Chondrocyte (in vitro differentiated cells): Measurements from ENCODE around the gene KMT2B. TPM values are rescaled to one million over a fixed set of nuclear protein-coding genes. Genes with fewer than 3 reads are reported as not detected.
A peak's percentile ranks its signal among the peaks of the same experiment; 100 is the strongest.

Experiments used
- DNase-seq: peaks from one replicate; pipeline ENCODE4 v3.0.0; 2021; ENCODE audit warnings: mixed read lengths, low spot score
- H3K27ac Mint-ChIP-seq: one replicate; pipeline ENCODE4 v1.8.0; 2021; ENCODE audit warnings: mild to moderate bottlenecking, moderate library complexity, mixed read lengths; ENCODE audit not compliant: unreplicated experiment
- H3K27me3 Mint-ChIP-seq: 2 replicates; pipeline ENCODE4 v1.8.0; 2021; ENCODE audit warnings: low read depth, mixed read lengths
- H3K36me3 Mint-ChIP-seq: 2 replicates; pipeline ENCODE4 v1.8.0; 2021; ENCODE audit warnings: low read depth, mixed read lengths
- H3K4me1 Mint-ChIP-seq: 2 replicates; pipeline ENCODE4 v1.8.0; 2021; ENCODE audit warnings: low read depth, mild to moderate bottlenecking, mixed read lengths
- H3K4me3 Mint-ChIP-seq: one replicate; pipeline ENCODE4 v1.8.0; 2021; ENCODE audit warnings: mild to moderate bottlenecking, moderate library complexity, mixed read lengths; ENCODE audit not compliant: unreplicated experiment
- H3K9me3 Mint-ChIP-seq: 2 replicates; pipeline ENCODE4 v1.8.0; 2021; ENCODE audit warnings: low read depth, mixed read lengths
- total RNA-seq: library from RNA; stranded (reverse); gene quantifications from 3 replicates; pipeline ENCODE4 v1.2.1, GENCODE V29; 2021
- TF ChIP-seq, protein P1 (sequence below): fragments of 200-600 bp; sonication (generic); IDR thresholded peaks from 2 replicates; pipeline ENCODE4 v1.5.0; 2021; ENCODE audit warnings: antibody characterized with exemption, mild to moderate bottlenecking, moderate library complexity

Gene KMT2B
- total RNA-seq, 1 donor from 2014 or later: 30.8 TPM

DNA sequence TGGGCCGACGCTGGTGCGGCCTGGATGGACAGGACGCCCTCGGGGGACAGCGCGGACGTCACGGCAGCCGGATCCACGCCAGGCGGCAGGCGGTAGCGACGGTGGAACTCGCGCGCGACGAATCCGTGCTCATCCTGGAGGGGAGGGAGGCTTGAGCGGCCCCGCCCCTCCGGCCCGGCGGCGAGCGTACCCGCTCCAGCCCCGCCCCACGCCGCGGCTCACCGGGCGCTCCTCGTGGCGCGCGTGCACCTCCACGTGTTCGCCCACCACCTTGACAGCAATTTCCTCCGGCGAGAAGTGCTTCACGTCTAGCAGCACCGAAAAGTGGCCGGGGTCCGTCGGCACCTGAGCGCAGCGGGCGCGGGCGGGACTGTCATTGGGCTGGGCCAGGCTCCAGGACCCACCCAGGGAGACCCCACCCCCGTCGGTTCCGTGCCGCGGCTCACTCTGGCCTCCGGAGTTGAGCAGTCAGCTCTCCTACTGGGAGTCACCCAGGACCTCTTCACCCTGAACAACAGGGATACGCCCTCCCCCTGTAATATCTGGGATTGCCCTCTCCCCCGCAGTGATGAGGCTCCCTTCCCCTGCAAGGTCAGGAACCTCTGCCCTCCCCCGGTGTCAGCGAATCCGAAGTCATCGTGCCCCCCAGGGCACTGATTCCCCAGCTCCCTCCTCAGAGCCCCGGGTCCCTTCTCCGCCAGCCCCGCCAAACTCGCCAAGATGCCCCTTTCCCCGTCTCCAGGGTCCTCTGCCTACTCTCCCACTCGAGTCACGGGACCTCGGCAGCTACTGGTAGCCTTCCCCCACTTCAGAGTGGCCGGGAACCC lies 38.0 kb downstream of the KMT2B start:
- peak overlapping the region; percentile 95 for H3K27ac Mint-ChIP-seq
- H3K4me3 Mint-ChIP-seq: peak overlapping the region; percentile 53
- no peaks in the 10 kb centered on the region for H3K9me3 Mint-ChIP-seq
- H3K36me3 Mint-ChIP-seq: peaks cover 8% of the 10 kb centered on the region
- H3K4me1 Mint-ChIP-seq: peaks cover 38% of the 10 kb centered on the region
- TF ChIP-seq, protein P1, sequence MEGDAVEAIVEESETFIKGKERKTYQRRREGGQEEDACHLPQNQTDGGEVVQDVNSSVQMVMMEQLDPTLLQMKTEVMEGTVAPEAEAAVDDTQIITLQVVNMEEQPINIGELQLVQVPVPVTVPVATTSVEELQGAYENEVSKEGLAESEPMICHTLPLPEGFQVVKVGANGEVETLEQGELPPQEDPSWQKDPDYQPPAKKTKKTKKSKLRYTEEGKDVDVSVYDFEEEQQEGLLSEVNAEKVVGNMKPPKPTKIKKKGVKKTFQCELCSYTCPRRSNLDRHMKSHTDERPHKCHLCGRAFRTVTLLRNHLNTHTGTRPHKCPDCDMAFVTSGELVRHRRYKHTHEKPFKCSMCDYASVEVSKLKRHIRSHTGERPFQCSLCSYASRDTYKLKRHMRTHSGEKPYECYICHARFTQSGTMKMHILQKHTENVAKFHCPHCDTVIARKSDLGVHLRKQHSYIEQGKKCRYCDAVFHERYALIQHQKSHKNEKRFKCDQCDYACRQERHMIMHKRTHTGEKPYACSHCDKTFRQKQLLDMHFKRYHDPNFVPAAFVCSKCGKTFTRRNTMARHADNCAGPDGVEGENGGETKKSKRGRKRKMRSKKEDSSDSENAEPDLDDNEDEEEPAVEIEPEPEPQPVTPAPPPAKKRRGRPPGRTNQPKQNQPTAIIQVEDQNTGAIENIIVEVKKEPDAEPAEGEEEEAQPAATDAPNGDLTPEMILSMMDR: no peak
- DNase-seq: no peak
- H3K27me3 Mint-ChIP-seq: no peaks in the 10 kb centered on the region

DNA sequence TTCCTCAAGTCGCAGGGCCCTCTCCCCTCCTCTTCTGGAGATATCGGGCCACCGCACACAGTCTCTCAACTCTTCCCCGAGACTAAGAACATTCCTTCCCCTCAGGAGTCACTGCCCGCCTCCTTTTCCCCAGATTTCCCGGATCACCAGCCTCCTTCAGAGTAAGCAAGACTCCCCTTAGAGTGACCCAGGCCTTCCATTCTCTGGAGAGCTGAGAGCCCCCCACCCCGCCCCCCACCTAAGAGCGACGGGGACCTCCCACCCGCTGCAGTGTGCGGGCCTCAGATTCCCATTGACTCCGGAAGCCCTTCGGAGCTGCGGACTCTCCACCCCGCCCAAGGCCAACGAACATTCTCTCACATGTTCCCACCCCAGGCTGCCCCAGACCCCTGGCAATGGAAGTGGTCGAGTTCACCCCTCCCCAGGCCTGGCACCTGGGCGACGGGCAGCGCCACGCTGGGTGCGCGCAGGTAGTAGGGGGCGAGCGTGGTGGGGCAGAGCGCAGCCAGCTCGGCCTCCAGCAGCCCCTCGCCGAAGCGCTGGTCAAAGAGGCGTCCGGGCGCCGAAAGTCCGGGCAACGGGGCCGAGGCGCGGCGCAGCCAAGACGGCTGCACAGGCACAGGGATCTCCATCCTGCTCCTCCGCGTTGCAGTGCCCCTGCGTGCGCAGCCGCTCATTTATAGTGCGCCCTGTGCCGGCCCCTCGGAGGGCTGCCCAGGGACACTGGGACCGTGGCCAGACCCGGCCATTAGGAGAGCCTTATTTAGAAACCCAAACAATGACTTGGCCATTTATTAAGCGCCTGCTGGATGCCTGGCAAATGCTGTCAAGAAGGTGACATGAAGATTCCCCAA lies 38.8 kb downstream of the KMT2B start, which contains the start of gene HSPB6:
Gene HSPB6, minus strand, starts transcription at position 653 of the 854 bp plus-strand sequence. Its CDS starts 21 bp downstream, at position 632.
- no peaks in the 10 kb centered on the region for H3K9me3 Mint-ChIP-seq
- peaks cover 43% of the 10 kb centered on the region for H3K4me1 Mint-ChIP-seq
- DNase-seq: no peak
- peak within 1 kb of the TSS; percentile 98 for H3K27ac Mint-ChIP-seq
- peak within 1 kb of the TSS; percentile 86 for H3K4me3 Mint-ChIP-seq
- peaks cover 8% of the 10 kb centered on the region for H3K36me3 Mint-ChIP-seq
- H3K27me3 Mint-ChIP-seq: no peaks in the 10 kb centered on the region
- TF ChIP-seq, protein P1: no peak

DNA sequence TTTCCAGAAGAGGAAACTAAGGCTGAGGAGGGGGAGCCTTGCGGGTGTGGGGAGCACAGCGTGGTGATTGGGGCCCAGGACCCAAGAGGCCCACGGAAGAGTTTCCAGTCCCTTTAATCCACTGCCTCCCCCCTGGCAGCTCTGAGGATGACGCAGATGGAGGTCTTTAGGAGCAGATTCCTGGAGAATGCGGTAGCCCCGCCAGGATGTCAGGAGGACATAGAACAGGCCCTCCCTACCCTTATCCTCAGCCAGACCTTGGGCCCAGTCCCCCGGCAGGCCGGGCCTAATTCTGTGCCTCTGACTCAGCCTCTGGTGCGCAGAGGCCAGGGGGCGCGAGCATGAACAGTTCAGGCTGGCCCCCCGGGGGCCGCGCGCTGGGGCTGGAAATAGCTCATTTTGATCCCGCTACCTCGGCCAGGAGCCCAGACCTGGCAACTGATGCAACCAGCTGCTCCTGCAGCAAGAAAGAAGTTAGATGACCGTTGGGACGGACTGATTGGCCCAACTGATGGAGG lies 39.5 kb downstream of the KMT2B start:
- H3K4me3 Mint-ChIP-seq: peak overlapping the region; percentile 86
- H3K27me3 Mint-ChIP-seq: no peaks in the 10 kb centered on the region
- peaks cover 12% of the 10 kb centered on the region for H3K36me3 Mint-ChIP-seq
- no peaks in the 10 kb centered on the region for H3K9me3 Mint-ChIP-seq
- peak overlapping the region; percentile 98 for H3K27ac Mint-ChIP-seq
- H3K4me1 Mint-ChIP-seq: peaks cover 43% of the 10 kb centered on the region
- TF ChIP-seq, protein P1: peak; percentile 40
- DNase-seq: no peak

DNA sequence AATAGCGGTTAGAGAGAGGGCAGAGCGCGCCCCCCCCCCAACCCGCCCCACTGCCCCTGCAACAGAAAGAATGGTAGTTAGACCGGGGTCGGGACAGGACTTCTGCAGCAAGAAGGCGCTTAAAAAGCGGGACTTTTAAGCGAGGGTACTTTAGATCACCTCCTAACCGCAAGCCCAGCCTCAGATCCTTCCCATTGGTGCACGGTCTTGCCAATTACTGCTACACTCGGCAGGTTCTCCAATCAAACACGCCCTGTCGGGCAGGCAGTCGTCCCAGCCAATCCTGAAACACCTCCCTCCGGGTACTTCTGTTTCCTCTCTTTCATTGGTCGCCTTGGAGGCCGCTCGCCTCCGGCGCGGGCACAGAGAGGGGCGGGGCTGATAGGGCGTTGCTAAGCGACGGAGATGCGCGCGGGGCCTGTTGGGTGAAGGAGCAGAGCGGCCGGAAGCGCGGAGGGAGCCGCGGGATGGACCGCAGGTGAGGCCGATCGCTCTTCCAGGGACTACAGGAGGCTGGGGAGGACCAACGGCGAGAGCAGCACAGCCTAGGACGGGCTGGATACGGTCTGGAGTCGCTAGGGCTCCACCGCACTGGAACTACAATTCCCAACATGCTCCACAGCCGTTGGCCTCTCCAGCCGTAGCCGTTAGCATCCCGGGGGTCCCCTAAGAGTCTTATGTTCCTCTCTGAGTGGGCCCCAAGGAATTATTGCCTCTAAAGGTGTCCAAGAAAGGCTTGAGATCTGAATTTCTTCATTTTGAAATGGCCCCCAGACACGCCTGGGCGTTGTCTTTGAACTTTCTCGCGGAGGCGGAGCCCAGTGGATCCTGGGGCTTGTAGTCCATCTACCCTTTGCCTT lies 40.2 kb downstream of the KMT2B start, which contains the start of gene PROSER3:
Gene PROSER3, plus strand, starts transcription at position 428 of the 860 bp plus-strand sequence. Its CDS starts 40 bp downstream, at position 468.
- Mint-ChIP-seq H3K27me3 (no peaks in the 10 kb centered on the region), H3K4me1 (peaks cover 43% of the 10 kb centered on the region), H3K36me3 (peaks cover 12% of the 10 kb centered on the region), H3K9me3 (no peaks in the 10 kb centered on the region), H3K27ac (peak within 1 kb of the TSS; percentile 98), H3K4me3 (peak within 1 kb of the TSS; percentile 86)
- TF ChIP-seq, protein P1: no peak
- no peak for DNase-seq
